MM.1S (cell line): ENCODE measurements around the gene RGR.

Source experiments
- CTCF ChIP-seq: fragments of 300-600 bp; sonication (generic); IDR thresholded peaks from 2 replicates; pipeline ENCODE4 v1.5.1; 2016; ENCODE audit warnings: antibody characterized with exemption, low read length, mixed read lengths
- EZH2 ChIP-seq: fragments of 300-600 bp; sonication (generic); optimal IDR thresholded peaks from 2 replicates; pipeline ENCODE3; 2017; ENCODE audit warnings: low read depth, mild to moderate bottlenecking, antibody characterized with exemption, low read length, mixed read lengths

- TF ChIP-seq CTCF (no peak), EZH2 (no peak)
Observed at GRCh38 chr10:84233940-84234339, 10.9 kb upstream of the RGR start.
